GM12878 (cell line): ENCODE data around the gene NPC1. TPM values are rescaled to one million over a fixed set of nuclear protein-coding genes. Genes with fewer than 3 reads are reported as not detected.

Experiments used
- ATAC-seq: fragments of 200-7000 bp; cut with Tn5 transposase; 3 replicates; pipeline ENCODE4 v1.9.1; 2020; ENCODE audit warnings: mild to moderate bottlenecking, moderate library complexity
- BruUV-seq: library from RNA; stranded (reverse); fragments of 400-500 nt; replicated peaks from 2 replicates; lab custom pipeline; 2021; lab: Mats Ljungman, UMichigan
- CTCF ChIA-PET: fragments of 300-600 bp; sonication (Branson Sonifier 250); formaldehyde crosslinking; extraction: SDS; loops from one replicate; lab custom pipeline; 2021; ENCODE audit warnings: inconsistent platforms; lab: Yijun Ruan, JAX
- POLR2A ChIA-PET: fragments of 350-600 bp; formaldehyde crosslinking; extraction: SDS; loops from one replicate; lab custom pipeline; 2021; ENCODE audit warnings: inconsistent platforms; lab: Charles Lee
- RAD21 ChIA-PET: fragments of 300-600 bp; sonication (Branson Sonifier 250); formaldehyde crosslinking; loops from one replicate; lab custom pipeline; 2023; ENCODE audit warnings: antibody characterized with exemption; ENCODE audit not compliant: unreplicated experiment; lab: Charles Lee
- SMC1A ChIA-PET: fragments of 300-600 bp; sonication (Branson Sonifier 250); formaldehyde crosslinking; loops from one replicate; lab custom pipeline; 2023; ENCODE audit not compliant: unreplicated experiment, uncharacterized antibody; lab: Charles Lee
- DNase-seq: peaks from one replicate; pipeline ENCODE4 v3.0.0-alpha.2; 2011; ENCODE audit warnings: low read depth, low spot score
- FAIRE-seq: peaks from 3 replicates; lab custom pipeline; 2011; peaks lifted over from hg19 to GRCh38; lab: Jason Lieb, UNC
- H2AFZ ChIP-seq: 2 replicates; pipeline ENCODE4 v1.6.0; 2011; ENCODE audit warnings: low read depth, low read length, control low read depth; ENCODE audit not compliant: control insufficient read depth
- H3K27ac ChIP-seq: 2 replicates; pipeline ENCODE4 v1.5.1; 2011; ENCODE audit warnings: control low read depth; ENCODE audit not compliant: control insufficient read depth, insufficient read depth
- H3K27me3 ChIP-seq, 2 experiments: replicated peaks in 1 of 2; 2 replicates each; pipeline versions ENCODE4 v1.6.0 to v1.6.1; 2011; ENCODE audit warnings: low read length in 1 of 2; ENCODE audit not compliant: control insufficient read depth in 2 of 2, insufficient read depth in 2 of 2
- H3K36me3 ChIP-seq, 2 experiments: 2 replicates each; pipeline ENCODE4 v1.5.1; 2011; ENCODE audit warnings: low read length in 1 of 2; ENCODE audit not compliant: control insufficient read depth in 2 of 2, insufficient read depth in 2 of 2
- H3K4me1 ChIP-seq: 2 replicates; pipeline ENCODE4 v1.6.1; 2011; ENCODE audit warnings: mild to moderate bottlenecking, low read length, moderate library complexity, mixed read lengths; ENCODE audit not compliant: control insufficient read depth, insufficient read depth
- H3K4me2 ChIP-seq: 2 replicates; pipeline ENCODE4 v1.6.0; 2011; ENCODE audit warnings: control low read depth; ENCODE audit not compliant: control insufficient read depth, insufficient read depth
- H3K4me3 ChIP-seq: fragments of 200-600 bp; sonication (generic); 2 replicates; pipeline ENCODE4 v1.5.1; 2016
- H3K79me2 ChIP-seq: 2 replicates; pipeline ENCODE4 v1.6.0; 2011; ENCODE audit warnings: low read length; ENCODE audit not compliant: control insufficient read depth, insufficient read depth
- H3K9ac ChIP-seq: 2 replicates; pipeline ENCODE4 v1.8.0; 2011; ENCODE audit warnings: low read length, control low read depth, mixed read lengths; ENCODE audit not compliant: control insufficient read depth, insufficient read depth
- H3K9me3 ChIP-seq: replicated peaks from 3 replicates; pipeline ENCODE4 v1.5.1; 2011; ENCODE audit warnings: mild to moderate bottlenecking, low read length; ENCODE audit not compliant: control insufficient read depth, insufficient read depth
- H4K20me1 ChIP-seq: 2 replicates; pipeline ENCODE4 v1.6.0; 2011; ENCODE audit not compliant: control insufficient read depth, insufficient read depth
- BMI1 ChIP-seq: fragments of 450-650 bp; IDR thresholded peaks from 2 replicates; pipeline ENCODE4 v1.6.1; 2016; ENCODE audit warnings: mild to moderate bottlenecking, moderate library complexity, borderline replicate concordance
- EZH2 ChIP-seq: IDR thresholded peaks from 2 replicates; pipeline ENCODE4 v1.6.1; 2012; ENCODE audit warnings: low read depth, mild to moderate bottlenecking, control low read depth, inconsistent platforms, low read length, borderline replicate concordance; ENCODE audit not compliant: control insufficient read depth
- NR2F1 ChIP-seq: fragments of 450-650 bp; conservative IDR thresholded peaks from 2 replicates; pipeline ENCODE4 v1.6.1; 2017; ENCODE audit warnings: mild to moderate bottlenecking
- SUZ12 ChIP-seq: fragments of 200-600 bp; sonication (generic); IDR thresholded peaks from one replicate; pipeline ENCODE4 v1.6.1; 2018; ENCODE audit warnings: antibody characterized with exemption, mild to moderate bottlenecking; ENCODE audit not compliant: unreplicated experiment
- WGBS: methylation state at CpG from one replicate; pipeline ENCODE4 v1.1.6; 2016; ENCODE audit warnings: low lambda C conversion rate; ENCODE audit not compliant: insufficient replicate concordance, insufficient coverage; ENCODE audit errors: missing lambda C conversion rate; 5-methylcytosine and 5-hydroxymethylcytosine counted together
- in situ Hi-C: fragments of 300-500 bp; cut with MboI; formaldehyde crosslinking; loops from 9 replicates; pipeline ENCODE4 v1.14.3; 2018; ENCODE audit warnings: mixed read lengths
- intact Hi-C: fragments of 100-400 bp; cut with micrococcal nuclease; formaldehyde crosslinking; loops from one replicate; pipeline ENCODE4 v1.14.2; 2022; ENCODE audit not compliant: unreplicated experiment
- polyA plus RNA-seq, 11 experiments: library from polyadenylated mRNA; depleted of rRNA in 4 of 11; unstranded in 6 of 11; stranded (reverse) in 5 of 11; fragments of >200 nt; fragmentation: Nextera tagmentation in 4 of 11; fragmentation: Illumina TruSeq in 1 of 11; extraction: Ambion mirVana in 4 of 11; extraction: Trizol in 1 of 11; gene quantifications; 1 replicate in 1 of 11; 2 replicates in 10 of 11; pipeline versions ENCODE4 v1.2.1 to v1.2.3, GENCODE V29; 2011 to 2016; ENCODE audit warnings: inconsistent platforms in 2 of 11, missing spikeins in 2 of 11, low read depth in 1 of 11
- total RNA-seq, 4 experiments: library from RNA; depleted of rRNA in 3 of 4; stranded (reverse); fragments of >200 nt in 3 of 4; fragmentation: Illumina TruSeq in 1 of 4; extraction: Trizol in 1 of 4; gene quantifications; 2 replicates each; pipeline versions ENCODE4 v1.2.1 to v1.2.3, GENCODE V29; 2013 to 2021
- TF ChIP-seq, protein P1 (sequence below): fragments of 150-350 bp; IDR thresholded peaks from 2 replicates; pipeline ENCODE4 v1.6.1; 2016; ENCODE audit warnings: low read depth, low read length

The NPC1 gene
- total and polyA plus RNA-seq, 10 of the 15 experiments (the other 5 are each of a cell fraction or from before 2014, with no cell fraction given), result 10.1 to 45.2 (median 19.4) TPM

DNA sequence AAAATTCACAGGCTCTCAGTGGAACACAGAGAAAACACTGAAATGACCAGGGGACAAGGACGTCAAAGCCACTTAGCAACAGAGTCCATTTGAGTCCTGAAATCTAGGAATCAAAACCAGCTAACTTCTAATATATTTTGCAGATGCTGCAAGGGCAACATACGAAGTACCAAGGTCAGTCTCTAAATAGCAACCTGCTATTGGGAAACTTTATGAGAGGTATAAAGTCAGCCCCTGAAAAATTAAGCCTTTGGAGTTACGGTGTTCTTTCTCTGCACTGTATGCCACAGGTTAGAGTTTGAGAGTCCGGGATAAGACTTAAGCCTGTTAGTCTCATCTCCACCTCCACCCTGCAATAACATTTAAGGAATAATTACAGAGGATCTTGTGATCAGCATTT lies 13.3 kb downstream of the NPC1 start:
- H2AFZ ChIP-seq, result no peak overlapping the region
- TF ChIP-seq BMI1 (no peak), EZH2 (no peak), SUZ12 (no peak), NR2F1 (no peak)
- TF ChIP-seq, protein P1, sequence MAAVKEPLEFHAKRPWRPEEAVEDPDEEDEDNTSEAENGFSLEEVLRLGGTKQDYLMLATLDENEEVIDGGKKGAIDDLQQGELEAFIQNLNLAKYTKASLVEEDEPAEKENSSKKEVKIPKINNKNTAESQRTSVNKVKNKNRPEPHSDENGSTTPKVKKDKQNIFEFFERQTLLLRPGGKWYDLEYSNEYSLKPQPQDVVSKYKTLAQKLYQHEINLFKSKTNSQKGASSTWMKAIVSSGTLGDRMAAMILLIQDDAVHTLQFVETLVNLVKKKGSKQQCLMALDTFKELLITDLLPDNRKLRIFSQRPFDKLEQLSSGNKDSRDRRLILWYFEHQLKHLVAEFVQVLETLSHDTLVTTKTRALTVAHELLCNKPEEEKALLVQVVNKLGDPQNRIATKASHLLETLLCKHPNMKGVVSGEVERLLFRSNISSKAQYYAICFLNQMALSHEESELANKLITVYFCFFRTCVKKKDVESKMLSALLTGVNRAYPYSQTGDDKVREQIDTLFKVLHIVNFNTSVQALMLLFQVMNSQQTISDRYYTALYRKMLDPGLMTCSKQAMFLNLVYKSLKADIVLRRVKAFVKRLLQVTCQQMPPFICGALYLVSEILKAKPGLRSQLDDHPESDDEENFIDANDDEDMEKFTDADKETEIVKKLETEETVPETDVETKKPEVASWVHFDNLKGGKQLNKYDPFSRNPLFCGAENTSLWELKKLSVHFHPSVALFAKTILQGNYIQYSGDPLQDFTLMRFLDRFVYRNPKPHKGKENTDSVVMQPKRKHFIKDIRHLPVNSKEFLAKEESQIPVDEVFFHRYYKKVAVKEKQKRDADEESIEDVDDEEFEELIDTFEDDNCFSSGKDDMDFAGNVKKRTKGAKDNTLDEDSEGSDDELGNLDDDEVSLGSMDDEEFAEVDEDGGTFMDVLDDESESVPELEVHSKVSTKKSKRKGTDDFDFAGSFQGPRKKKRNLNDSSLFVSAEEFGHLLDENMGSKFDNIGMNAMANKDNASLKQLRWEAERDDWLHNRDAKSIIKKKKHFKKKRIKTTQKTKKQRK, result no peak
- ChIA-PET RAD21 (no interaction called here), SMC1A (interaction anchor here (1.2 to 1.7 kb wide), 4 partner anchors 8 to 130 kb away, joined by 3 to 11 read pairs (median 4); no protein-coding TSS in a partner anchor), POLR2A (no interaction called here), CTCF (no interaction called here)
- in situ Hi-C loops, result no loop called here
- H3K4me1 ChIP-seq, result peaks cover 14% of the 10 kb centered on the region
- H3K27ac ChIP-seq, result no peak overlapping the region
- no peaks in the 10 kb centered on the region for H3K27me3 ChIP-seq
- H3K9ac ChIP-seq, result no peak overlapping the region
- no peak for DNase-seq
- no peak overlapping the region for H3K4me2 ChIP-seq
- H3K9me3 ChIP-seq, result no peaks in the 10 kb centered on the region
- H3K4me3 ChIP-seq, result no peak overlapping the region
- intact Hi-C loops, result no loop called here
- FAIRE-seq, result no peak
- H3K79me2 ChIP-seq, result peaks cover 2% of the 10 kb centered on the region; the same call in 1 of the 2 replicates
- H4K20me1 ChIP-seq, result no peaks in the 10 kb centered on the region
- BruUV-seq, result no TSS peak
- no peak for ATAC-seq
- peaks cover 4 to 26% of the 10 kb centered on the region in 2 experiments for H3K36me3 ChIP-seq
- 75% methylated on average over 4 of the region's 4 CpGs for WGBS
